ENCODE results near the gene EXOC4.

The EXOC4 gene

DNA sequence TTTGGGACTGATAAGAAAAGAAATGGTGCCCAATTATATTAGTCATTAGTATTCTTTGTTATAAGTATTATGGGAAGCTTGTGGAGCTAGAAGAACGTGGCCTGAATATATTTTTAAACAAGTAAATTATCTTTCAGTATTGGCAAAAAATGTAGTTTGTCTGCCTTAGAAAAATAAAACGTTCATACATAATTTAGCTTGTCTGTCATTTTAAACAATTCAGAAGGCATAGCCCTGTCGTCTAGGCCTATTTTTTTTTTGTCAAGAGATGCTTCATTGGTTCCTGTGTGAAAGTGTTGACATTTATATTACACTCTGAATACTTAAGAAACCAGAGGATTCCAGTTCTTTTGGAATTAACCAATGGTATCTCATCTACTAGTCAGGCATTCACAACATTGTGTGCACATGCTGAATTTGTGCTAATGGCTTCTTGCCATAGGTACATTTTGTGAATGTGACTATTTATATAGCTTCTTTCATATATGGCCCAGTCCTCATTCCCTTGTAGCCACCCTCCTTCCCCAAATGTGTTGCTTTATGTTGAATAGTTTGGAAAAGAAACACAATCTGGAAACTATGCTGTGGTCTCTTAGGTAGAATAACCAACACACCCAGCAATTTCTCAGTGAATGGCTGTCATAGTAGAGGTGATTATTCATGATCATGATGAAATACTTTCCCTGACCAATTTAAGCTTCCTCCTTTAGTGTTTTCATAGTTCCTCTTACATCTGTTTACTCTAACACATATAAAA, 435.8 kb downstream of the EXOC4 start:
- no peak for DNase-seq

DNA sequence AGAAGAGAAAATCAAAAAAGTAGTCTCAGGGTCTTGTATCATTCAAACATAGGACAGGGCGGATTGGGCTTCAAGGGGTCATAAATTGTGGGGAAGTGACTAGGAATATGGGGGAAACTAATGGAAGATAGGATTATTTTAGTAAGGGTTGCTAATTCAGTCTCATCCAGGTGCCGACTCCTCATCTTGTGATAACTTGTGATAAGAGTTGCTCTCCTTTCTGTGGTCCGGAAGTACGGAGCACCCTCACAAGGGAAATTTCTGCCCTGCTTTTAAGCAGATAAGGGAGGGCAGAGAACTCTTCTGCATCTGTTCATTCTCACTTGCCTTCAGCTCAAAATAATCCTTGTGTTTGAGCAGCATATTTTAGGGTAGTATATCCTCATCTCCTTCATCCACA, 437.9 kb downstream of the EXOC4 start:
- no peak for DNase-seq

GRCh38 chr7:133691727-133692610, 439.1 kb downstream of the EXOC4 start:
- DNase-seq: no peak

DNA sequence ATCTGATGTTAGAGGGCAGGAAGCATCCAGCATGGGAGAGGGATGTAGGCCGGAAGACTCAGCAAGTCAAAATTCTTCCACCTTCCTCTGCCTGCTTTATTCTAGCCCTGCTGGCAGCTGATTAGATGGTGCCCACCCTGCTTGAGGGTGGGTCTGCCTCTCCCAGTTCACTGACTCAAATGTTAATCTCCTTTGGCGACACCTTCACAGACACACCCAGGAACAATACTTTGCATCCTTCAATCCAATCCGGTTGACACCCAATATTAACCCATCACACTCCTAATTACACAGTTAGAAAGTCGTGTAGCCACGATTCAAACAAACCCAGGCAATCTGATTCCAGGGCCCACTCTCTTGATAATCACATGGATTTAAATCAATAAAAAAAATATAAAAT, 440.4 kb downstream of the EXOC4 start:
- no peak for DNase-seq

DNA sequence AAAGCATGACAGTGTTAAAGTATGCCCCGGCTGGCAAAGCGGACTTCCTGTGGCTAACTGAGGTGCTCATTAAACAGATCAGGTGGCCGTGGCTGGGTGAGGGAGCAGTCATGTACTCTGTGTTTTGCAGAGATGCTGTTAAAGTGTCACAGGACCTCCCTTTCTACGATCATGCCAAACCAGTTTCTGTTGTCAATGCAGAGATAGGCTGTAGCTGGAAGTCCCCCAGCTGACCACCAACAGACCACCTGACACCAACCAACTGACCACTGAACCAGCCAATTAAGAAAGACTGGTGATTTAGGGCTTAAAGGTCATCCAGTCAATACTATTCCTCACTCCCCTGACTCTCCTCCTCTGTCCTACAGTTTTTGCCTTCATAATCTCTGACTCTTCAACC, 443.2 kb downstream of the EXOC4 start:
- DNase-seq: no peak

GRCh38 chr7:133697585-133697984, 444.7 kb downstream of the EXOC4 start:
- no peak for DNase-seq

DNA sequence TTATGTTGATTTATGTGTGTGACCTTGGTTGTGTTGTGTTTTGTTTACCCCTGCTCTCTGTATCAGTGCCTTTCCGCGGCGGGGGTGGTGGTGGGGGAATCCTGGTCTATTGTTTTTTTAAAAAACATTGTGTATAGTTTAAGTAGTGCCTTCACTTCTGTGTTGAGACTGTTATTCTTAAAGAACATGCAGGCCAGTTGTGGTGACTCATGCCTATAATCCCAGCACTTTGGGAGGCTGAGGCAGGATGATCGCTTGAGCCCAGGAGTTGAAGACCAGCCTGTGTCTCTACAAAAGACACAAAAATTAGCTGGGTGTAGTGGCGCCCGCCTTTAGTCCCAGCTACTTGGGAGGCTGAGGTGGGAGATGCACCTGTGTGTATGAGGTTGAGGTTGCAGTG, 445.2 kb downstream of the EXOC4 start:
- no peak for DNase-seq

DNA sequence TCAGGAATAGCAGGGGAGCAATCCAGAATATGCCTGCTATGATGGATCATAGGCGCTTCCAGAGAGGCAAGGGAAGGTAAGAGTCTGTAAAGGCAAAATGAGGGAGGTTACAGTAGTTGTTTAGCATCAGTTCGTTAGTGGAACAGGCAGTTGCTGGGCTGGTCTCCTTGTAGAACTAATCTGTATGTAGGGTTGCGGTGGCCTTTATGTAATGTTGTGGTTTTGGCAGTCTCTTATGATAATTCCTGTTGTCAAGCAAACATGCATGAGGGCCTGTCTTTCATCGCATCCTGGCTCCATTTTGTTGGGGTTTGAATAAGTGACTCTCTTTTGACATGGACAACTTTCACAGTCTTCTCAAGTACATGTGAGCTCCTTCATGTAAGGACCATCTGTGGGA, 446.5 kb downstream of the EXOC4 start:
- no peak for DNase-seq

DNA sequence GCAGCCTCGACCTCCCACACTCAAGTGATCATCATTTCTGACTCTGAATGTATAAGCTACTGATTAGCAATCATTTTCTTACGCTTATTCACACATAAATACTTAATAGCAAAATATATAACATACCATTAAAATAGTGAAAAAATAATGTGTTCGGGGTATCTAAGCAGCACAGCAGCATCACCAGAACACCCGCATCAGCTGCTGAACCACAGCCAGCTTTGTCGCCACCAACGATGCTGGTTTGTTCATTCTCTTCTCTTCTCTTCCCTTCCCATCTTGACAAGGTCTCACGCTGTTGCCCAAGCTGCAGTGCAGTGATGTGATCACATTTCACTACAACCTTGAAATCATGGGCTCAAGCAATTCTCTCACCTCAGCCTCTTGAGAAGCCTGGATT, 449.2 kb downstream of the EXOC4 start:
- DNase-seq: no peak

GRCh38 chr7:133702960-133703359, 450.1 kb downstream of the EXOC4 start:
- no peak for DNase-seq

DNA sequence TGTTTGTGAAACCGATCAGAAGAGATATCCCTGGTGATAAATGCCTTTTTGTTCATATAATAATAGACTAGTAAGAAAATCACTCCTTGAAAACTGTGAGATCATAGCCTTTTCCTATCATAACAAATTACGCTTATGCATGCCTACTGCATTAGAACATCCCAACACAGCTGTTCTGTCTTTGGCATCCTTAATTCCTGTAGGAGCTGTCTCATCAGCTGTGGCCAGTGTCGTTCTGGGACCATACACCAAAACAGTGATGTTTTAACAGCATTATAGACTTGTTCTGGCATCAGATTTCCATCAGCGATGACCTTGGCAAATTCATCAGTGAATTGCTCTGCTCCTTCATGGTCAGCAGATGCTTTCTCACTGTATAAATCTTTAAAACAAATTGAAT, 450.7 kb downstream of the EXOC4 start:
- DNase-seq: no peak

GRCh38 chr7:133704453-133704852, 451.6 kb downstream of the EXOC4 start:
- DNase-seq: no peak

GRCh38 chr7:133705596-133705995, 452.7 kb downstream of the EXOC4 start:
- no peak for DNase-seq

DNA sequence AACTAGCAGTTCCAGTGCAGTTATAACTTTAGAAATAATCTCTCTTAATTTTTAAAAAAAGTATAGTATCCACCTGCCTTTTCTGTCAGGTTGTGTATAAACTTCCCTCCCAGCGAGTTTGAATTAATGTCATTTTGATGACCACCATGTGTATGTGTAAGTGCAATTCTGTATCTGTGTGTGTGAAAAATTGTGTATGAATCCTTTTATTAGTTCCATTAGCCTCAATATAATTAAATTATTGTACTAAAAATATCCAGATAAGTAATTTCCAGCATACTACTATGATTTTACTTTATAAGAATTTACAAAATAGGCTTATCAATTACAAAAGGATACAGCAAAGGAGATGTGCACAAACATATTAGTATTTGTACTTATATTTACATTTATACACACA, 453.1 kb downstream of the EXOC4 start:
- DNase-seq: no peak

DNA sequence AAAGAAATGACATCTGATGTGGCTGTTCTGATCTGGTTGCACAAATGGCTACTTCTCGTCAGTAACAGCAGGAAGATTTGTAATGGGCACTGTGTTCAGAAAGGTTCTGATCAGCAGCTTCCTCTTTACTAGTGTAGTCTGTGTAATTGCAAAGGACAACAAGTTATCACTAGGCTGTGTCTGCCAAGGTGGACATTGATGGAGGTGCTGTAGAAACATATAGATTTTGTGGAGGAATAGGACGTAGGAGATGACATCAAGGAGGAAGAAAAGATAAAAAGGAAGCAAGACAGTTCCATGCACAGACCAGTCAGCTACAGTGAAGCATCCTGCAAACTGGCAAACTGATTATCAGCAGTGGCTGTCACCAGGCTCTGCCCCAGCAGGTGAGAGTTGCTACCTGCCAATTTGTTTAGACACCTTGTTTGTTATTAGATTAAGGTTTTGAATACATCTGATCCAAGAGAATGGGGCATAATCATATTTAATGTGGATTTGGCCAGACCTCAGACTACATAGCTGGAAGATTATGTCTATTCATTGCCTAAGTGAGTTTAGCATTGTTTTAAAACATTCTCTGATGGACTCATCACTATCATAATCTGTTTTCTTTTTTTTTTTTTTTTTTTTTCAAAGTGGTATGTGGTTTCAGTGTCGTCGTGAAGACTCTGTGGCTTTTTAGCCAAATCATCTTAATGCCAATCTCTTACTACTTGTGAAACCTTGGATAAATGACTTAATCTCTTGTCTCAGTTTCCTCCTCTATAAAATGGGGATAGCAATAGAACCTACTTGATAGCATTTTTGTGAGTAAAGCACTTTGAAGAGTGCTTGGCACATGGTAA, 456.4 kb downstream of the EXOC4 start:
- DNase-seq: no peak

DNA sequence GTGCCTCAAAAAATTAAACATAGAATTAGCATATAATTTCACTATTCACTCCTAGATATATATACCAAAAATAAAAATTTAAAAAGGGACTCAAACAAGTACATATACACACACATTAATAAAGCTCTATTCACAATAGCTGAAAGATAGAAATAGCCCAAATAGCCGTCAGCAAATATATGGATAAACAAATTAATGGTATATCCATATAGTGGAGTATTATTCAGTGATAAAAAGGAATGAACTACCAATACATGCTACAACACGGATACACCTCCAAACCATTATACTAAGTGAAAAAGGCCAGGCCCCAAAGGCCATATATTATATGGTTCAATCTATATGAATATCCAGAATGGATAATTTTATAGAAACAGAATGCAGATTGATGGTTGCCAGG, 459.7 kb downstream of the EXOC4 start:
- no peak for DNase-seq

GRCh38 chr7:133714654-133715053, 461.8 kb downstream of the EXOC4 start:
- no peak for DNase-seq

DNA sequence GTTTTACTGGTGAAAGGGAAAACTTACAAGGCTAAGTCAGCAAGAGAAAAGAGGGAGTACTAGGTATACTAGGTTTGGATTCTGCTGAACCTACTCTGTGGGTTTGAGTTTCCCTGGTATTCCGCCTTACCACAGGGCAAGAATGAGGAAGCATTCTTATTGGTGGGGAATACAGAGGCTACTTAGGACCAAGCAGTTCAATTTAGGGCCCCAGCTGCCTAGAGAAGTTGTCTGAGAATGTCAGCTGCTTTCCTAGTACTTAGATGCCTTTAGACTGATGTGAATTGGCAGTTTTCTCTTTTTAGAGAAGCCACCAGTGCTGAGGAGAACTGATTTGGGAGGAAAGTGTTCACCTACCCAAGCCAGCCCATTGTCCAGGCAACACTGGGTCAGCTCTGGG, 465.3 kb downstream of the EXOC4 start:
- DNase-seq: no peak

- DNase-seq: no peak
These were observed 470.2 kb downstream of the EXOC4 start for GRCh38 chr7:133723044-133723443.

- DNase-seq: no peak
These were observed 471.3 kb downstream of the EXOC4 start for GRCh38 chr7:133724148-133724547.

GRCh38 chr7:133724694-133725093, 471.8 kb downstream of the EXOC4 start:
- no peak for DNase-seq

GRCh38 chr7:133727476-133728214, 474.8 kb downstream of the EXOC4 start:
- no peak for DNase-seq

- no peak for DNase-seq
These were observed 477.5 kb downstream of the EXOC4 start for GRCh38 chr7:133730360-133730759.
